Endodermal cell (in vitro differentiated cells): ENCODE results near the gene AXL. TPM values are rescaled to one million over a fixed set of nuclear protein-coding genes. Genes with fewer than 3 reads are reported as not detected.

Source experiments
- DNase-seq: peaks from one replicate; pipeline ENCODE4 v3.0.0-alpha.2; 2017
- H3K27ac ChIP-seq: 2 replicates; pipeline ENCODE4 v1.5.1; 2013; ENCODE audit warnings: mild to moderate bottlenecking, low read depth, low read length, moderate library complexity
- H3K27me3 ChIP-seq: 2 replicates; pipeline ENCODE4 v1.6.1; 2013; ENCODE audit warnings: mild to moderate bottlenecking, low read length, moderate library complexity; ENCODE audit not compliant: insufficient read depth, control insufficient read depth, poor library complexity, severe bottlenecking
- H3K36me3 ChIP-seq: 2 replicates; pipeline ENCODE4 v1.7.0; 2013; ENCODE audit warnings: mild to moderate bottlenecking, low read length, moderate library complexity; ENCODE audit not compliant: control insufficient read depth, insufficient read depth
- H3K4me1 ChIP-seq: one replicate; pipeline ENCODE4 v1.7.0; 2013; ENCODE audit warnings: low read length; ENCODE audit not compliant: control insufficient read depth, insufficient read depth
- H3K4me3 ChIP-seq: 2 replicates; pipeline ENCODE4 v1.5.1; 2013; ENCODE audit warnings: mild to moderate bottlenecking, low read length, moderate library complexity
- H3K9ac ChIP-seq: 2 replicates; pipeline ENCODE4 v1.6.1; 2013; ENCODE audit warnings: mild to moderate bottlenecking, low read length, moderate library complexity; ENCODE audit not compliant: poor library complexity, severe bottlenecking; ENCODE audit errors: extremely low read depth
- H3K9me3 ChIP-seq: 2 replicates; pipeline ENCODE4 v1.6.1; 2013; ENCODE audit warnings: mild to moderate bottlenecking, low read length, moderate library complexity; ENCODE audit not compliant: control insufficient read depth
- H3K27ac Mint-ChIP-seq: 2 replicates; pipeline ENCODE4 v1.8.0; 2020; ENCODE audit warnings: mixed read lengths
- H3K27me3 Mint-ChIP-seq: 2 replicates; pipeline ENCODE4 v1.8.0; 2021; ENCODE audit warnings: mild to moderate bottlenecking, mixed read lengths; ENCODE audit not compliant: insufficient read depth
- H3K36me3 Mint-ChIP-seq: 2 replicates; pipeline ENCODE4 v1.8.0; 2020; ENCODE audit warnings: low read depth, mixed read lengths
- H3K4me1 Mint-ChIP-seq: 2 replicates; pipeline ENCODE4 v1.8.0; 2020; ENCODE audit warnings: mixed read lengths
- H3K4me3 Mint-ChIP-seq: 2 replicates; pipeline ENCODE4 v1.8.0; 2020; ENCODE audit warnings: mild to moderate bottlenecking, moderate library complexity, mixed read lengths
- H3K9me3 Mint-ChIP-seq: 2 replicates; pipeline ENCODE4 v1.8.0; 2020; ENCODE audit warnings: mild to moderate bottlenecking, mixed read lengths
- WGBS, 2 experiments: methylation state at CpG; one replicate each; pipeline versions ENCODE4 v1.1.5 to v1.1.7; 2013; ENCODE audit warnings: missing lambda C conversion rate in 2 of 2, mixed read lengths in 1 of 2; ENCODE audit not compliant: insufficient coverage in 1 of 2, insufficient read length in 1 of 2; 5-methylcytosine and 5-hydroxymethylcytosine counted together
- total RNA-seq, 2 donors: library from RNA; stranded (reverse); fragmentation: NEBNext Ultra II Directional in 1 of 2; extraction: Animal tissue kit (Norgen Biotek cat#: 25700) in 1 of 2; gene quantifications; 2 replicates in 1 of 2; 3 replicates in 1 of 2; pipeline ENCODE4 v1.2.1, GENCODE V29; 2021
- TF ChIP-seq, protein P1 (sequence below): fragments of 200-600 bp; sonication (generic); conservative IDR thresholded peaks from 2 replicates; pipeline ENCODE4 v1.5.0; 2021; ENCODE audit warnings: antibody characterized with exemption, mild to moderate bottlenecking

Gene AXL
- total RNA-seq, 2 donors from 2014 or later = 10.9 to 14.1 TPM

DNA sequence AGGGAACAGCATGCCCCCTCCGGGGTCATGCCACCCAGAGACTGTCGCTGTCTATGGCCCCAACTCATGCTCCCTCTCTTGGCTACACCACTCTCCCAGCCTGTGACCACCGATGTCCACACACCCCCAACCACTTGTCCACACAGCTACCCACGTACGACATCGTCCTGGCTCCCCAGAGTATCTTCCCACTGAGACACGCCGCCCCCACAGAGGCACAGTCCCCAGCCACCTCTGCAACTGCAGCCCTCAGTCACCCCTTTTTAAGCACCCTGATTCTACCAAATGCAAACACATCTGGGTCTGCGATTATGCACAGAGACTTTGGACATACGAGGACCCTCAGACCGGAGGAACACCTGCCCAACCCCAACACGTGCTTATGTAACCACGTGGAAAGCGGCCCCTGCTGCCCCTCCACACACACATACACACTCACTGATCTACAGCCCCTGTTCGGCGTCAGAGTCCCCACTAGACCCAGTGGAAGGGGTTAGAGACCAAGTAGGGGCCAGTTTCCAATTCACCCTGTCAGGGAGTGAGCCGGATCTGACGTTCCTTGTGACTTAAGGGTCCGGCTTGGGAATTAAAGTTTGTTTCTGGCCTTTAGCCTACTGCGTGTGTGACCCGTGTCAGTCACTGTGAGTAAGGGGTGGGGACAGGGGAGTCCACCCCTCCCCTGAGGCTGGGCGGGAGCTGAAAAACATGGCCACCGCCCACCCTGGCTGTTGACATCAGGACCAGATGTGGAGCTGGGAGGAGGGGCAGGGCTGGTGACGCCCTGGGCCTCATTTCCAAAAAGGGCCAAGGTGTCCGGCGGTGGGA, 11.9 kb upstream of the AXL start:
- Mint-ChIP-seq H3K4me1 (no peaks in the 10 kb centered on the region), H3K27ac (no peak overlapping the region), H3K4me3 (no peak overlapping the region), H3K9me3 (no peaks in the 10 kb centered on the region), H3K27me3 (peaks cover 7% of the 10 kb centered on the region), H3K36me3 (peaks cover 25% of the 10 kb centered on the region)
- no peaks in the 10 kb centered on the region for H3K4me1 ChIP-seq
- DNase-seq = no peak
- TF ChIP-seq, protein P1, sequence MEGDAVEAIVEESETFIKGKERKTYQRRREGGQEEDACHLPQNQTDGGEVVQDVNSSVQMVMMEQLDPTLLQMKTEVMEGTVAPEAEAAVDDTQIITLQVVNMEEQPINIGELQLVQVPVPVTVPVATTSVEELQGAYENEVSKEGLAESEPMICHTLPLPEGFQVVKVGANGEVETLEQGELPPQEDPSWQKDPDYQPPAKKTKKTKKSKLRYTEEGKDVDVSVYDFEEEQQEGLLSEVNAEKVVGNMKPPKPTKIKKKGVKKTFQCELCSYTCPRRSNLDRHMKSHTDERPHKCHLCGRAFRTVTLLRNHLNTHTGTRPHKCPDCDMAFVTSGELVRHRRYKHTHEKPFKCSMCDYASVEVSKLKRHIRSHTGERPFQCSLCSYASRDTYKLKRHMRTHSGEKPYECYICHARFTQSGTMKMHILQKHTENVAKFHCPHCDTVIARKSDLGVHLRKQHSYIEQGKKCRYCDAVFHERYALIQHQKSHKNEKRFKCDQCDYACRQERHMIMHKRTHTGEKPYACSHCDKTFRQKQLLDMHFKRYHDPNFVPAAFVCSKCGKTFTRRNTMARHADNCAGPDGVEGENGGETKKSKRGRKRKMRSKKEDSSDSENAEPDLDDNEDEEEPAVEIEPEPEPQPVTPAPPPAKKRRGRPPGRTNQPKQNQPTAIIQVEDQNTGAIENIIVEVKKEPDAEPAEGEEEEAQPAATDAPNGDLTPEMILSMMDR = no peak
- H3K9ac ChIP-seq = no peak overlapping the region
- no peak overlapping the region for H3K4me3 ChIP-seq
- no peak overlapping the region for H3K27ac ChIP-seq
- peaks cover 6% of the 10 kb centered on the region for H3K27me3 ChIP-seq
- H3K36me3 ChIP-seq = no peaks in the 10 kb centered on the region
- WGBS, 2 experiments = 85 to 91% methylated on average over 9 to 26 of the region's 26 CpGs
- no peaks in the 10 kb centered on the region for H3K9me3 ChIP-seq

DNA sequence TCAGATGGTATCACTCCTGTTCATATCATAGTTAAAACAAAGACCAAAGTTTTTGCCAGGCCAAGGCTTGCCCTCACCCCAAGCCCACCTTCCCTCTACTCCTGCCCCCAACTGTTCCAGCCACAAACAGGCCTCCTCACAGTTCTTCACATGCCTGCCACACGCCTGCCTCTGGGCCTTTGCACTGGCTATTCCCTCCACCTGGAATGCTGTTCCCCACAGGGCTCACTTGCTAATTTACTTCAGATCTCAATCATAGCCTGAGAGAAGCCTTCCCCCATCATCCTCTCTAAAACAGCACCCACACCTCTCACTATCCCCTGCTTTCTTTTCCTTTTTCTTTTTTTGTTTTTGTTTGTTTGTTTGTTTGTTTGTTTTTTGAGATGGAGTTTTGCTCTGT, 4.9 kb upstream of the AXL start:
- no peak overlapping the region for H3K4me3 Mint-ChIP-seq
- 100% methylated on average over 1 of the region's 1 CpG for WGBS, 2 experiments
- Histone ChIP-seq H3K27me3 (no peaks in the 10 kb centered on the region), H3K9me3 (no peaks in the 10 kb centered on the region), H3K27ac (no peak overlapping the region), H3K9ac (no peak overlapping the region), H3K4me3 (no peak overlapping the region), H3K36me3 (no peaks in the 10 kb centered on the region), H3K4me1 (no peaks in the 10 kb centered on the region)
- H3K4me1 Mint-ChIP-seq = peaks cover 4% of the 10 kb centered on the region
- H3K27ac Mint-ChIP-seq = no peak overlapping the region
- no peak for DNase-seq
- H3K27me3 Mint-ChIP-seq = peaks cover 11% of the 10 kb centered on the region
- no peaks in the 10 kb centered on the region for H3K9me3 Mint-ChIP-seq
- no peaks in the 10 kb centered on the region for H3K36me3 Mint-ChIP-seq
- TF ChIP-seq, protein P1 = no peak

DNA sequence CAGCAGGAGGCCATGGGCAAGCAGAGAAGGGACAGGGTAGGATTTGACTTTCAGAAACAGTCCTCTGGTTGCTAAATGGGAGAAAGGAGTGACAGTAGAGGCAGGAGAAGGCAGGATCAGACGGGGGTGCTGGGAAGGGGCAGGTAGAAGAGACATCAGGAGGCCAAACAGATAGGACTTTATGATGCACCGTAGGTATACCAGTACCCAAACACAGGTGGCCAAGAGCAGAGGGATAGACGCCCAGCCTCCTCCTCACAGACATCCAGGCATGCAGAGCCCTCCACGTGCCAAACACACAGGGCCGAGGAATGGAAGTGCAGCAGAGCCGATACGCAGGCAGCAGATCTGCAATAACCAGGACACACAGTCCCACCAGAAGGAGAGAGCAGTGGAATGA, 1.3 kb upstream of the AXL start:
- Histone ChIP-seq H3K27me3 (no peaks in the 10 kb centered on the region), H3K4me1 (no peaks in the 10 kb centered on the region), H3K27ac (no peak overlapping the region), H3K4me3 (no peak overlapping the region), H3K36me3 (no peaks in the 10 kb centered on the region), H3K9ac (no peak overlapping the region), H3K9me3 (no peaks in the 10 kb centered on the region)
- Mint-ChIP-seq H3K4me3 (peak overlapping the region; percentile 72), H3K36me3 (peaks cover 7% of the 10 kb centered on the region), H3K9me3 (no peaks in the 10 kb centered on the region), H3K27ac (no peak overlapping the region), H3K4me1 (peaks cover 10% of the 10 kb centered on the region), H3K27me3 (peaks cover 22% of the 10 kb centered on the region)
- DNase-seq = peak; percentile 49
- TF ChIP-seq, protein P1 = no peak
- WGBS, 2 experiments = 84 to 87% methylated on average over 6 to 7 of the region's 7 CpGs
